ENCODE measurements around the gene CLTCL1.

Gene CLTCL1

GRCh38 chr22:19175602-19176174 lies 115.8 kb downstream of the CLTCL1 start:
- no peaks in the 10 kb centered on the region for H3K27me3 ChIP-seq (replicated peaks; ENCODE audit: control insufficient read depth, insufficient read depth, low read length)
- TF ChIP-seq, protein P1, sequence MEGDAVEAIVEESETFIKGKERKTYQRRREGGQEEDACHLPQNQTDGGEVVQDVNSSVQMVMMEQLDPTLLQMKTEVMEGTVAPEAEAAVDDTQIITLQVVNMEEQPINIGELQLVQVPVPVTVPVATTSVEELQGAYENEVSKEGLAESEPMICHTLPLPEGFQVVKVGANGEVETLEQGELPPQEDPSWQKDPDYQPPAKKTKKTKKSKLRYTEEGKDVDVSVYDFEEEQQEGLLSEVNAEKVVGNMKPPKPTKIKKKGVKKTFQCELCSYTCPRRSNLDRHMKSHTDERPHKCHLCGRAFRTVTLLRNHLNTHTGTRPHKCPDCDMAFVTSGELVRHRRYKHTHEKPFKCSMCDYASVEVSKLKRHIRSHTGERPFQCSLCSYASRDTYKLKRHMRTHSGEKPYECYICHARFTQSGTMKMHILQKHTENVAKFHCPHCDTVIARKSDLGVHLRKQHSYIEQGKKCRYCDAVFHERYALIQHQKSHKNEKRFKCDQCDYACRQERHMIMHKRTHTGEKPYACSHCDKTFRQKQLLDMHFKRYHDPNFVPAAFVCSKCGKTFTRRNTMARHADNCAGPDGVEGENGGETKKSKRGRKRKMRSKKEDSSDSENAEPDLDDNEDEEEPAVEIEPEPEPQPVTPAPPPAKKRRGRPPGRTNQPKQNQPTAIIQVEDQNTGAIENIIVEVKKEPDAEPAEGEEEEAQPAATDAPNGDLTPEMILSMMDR (IDR thresholded peaks at IDR 0.05; ENCODE audit: insufficient read depth, low read length, poor library complexity, severe bottlenecking): no peak
- DNase-seq (ENCODE audit: extremely low read depth, insufficient read length): no peak
- H3K36me3 ChIP-seq (ENCODE audit: control insufficient read depth, insufficient read depth, low read length): peaks cover 3% of the 10 kb centered on the region
- H3K4me3 ChIP-seq (replicated peaks; ENCODE audit: low read depth, low read length): no peak overlapping the region

DNA sequence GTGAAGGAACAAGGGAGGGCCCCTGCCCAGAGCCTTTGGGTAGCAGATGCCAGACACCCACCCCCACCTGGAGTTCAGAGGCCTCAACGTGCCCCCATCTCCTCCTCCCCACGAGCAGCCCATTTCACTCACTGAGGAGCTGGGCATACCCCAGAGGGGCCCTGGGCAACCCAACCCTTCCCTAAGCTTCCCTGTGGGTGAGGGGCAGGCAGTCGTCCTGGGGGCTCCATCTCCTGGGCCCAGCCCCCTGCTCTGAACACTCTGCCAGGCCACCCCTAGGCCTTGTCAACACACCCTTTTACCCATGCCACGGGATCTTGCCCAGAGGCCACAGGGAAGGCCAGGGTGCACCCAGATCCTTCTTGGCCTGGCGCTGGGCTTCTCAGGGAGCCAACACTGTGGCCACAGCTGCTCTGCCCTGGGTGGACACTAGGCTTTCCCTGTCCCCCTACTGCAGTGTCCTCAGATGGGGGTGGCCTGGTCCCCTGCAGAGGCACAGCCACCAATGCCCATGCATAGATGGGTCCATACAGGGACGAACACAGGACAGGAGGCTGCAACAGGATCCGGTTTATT lies 116.4 kb downstream of the CLTCL1 start:
- TF ChIP-seq, protein P1 (IDR thresholded peaks at IDR 0.05; ENCODE audit: insufficient read depth, low read length, poor library complexity, severe bottlenecking): no peak
- H3K4me3 ChIP-seq (replicated peaks; ENCODE audit: low read depth, low read length): no peak overlapping the region
- H3K36me3 ChIP-seq (ENCODE audit: control insufficient read depth, insufficient read depth, low read length): peaks cover 3% of the 10 kb centered on the region
- DNase-seq (ENCODE audit: extremely low read depth, insufficient read length): no peak
- H3K27me3 ChIP-seq (replicated peaks; ENCODE audit: control insufficient read depth, insufficient read depth, low read length): no peaks in the 10 kb centered on the region; the same call in 1 of the 2 replicates

GRCh38 chr22:19174106-19175025 lies 117.2 kb downstream of the CLTCL1 start:
- Histone ChIP-seq H3K27me3 (replicated peaks; ENCODE audit: control insufficient read depth, insufficient read depth, low read length) (peaks cover 3% of the 10 kb centered on the region; the same call in 1 of the 2 replicates), H3K36me3 (ENCODE audit: control insufficient read depth, insufficient read depth, low read length) (peaks cover 3% of the 10 kb centered on the region), H3K4me3 (replicated peaks; ENCODE audit: low read depth, low read length) (no peak overlapping the region; the same call in 1 of the 2 replicates)
- TF ChIP-seq, protein P1 (IDR thresholded peaks at IDR 0.05; ENCODE audit: insufficient read depth, low read length, poor library complexity, severe bottlenecking): no peak
- no peak for DNase-seq (ENCODE audit: extremely low read depth, insufficient read length)

GRCh38 chr22:19173047-19174035 lies 118.2 kb downstream of the CLTCL1 start:
- Histone ChIP-seq H3K36me3 (ENCODE audit: control insufficient read depth, insufficient read depth, low read length) (peaks cover 3% of the 10 kb centered on the region), H3K27me3 (replicated peaks; ENCODE audit: control insufficient read depth, insufficient read depth, low read length) (peaks cover 4% of the 10 kb centered on the region; the same call in 1 of the 2 replicates), H3K4me3 (replicated peaks; ENCODE audit: low read depth, low read length) (peak overlapping the region; percentile 90)
- TF ChIP-seq, protein P1 (IDR thresholded peaks at IDR 0.05; ENCODE audit: insufficient read depth, low read length, poor library complexity, severe bottlenecking): no peak
- DNase-seq (ENCODE audit: extremely low read depth, insufficient read length): no peak

Data from GM06990 (cell line).